ENCODE measurements around the gene ATPAF1.
"Not testable (repeated sequence)": the region's sequence is repeated elsewhere in the genome, so short reads cannot be mapped to it uniquely, and the experiment has no call there.

The ATPAF1 gene, protein sequence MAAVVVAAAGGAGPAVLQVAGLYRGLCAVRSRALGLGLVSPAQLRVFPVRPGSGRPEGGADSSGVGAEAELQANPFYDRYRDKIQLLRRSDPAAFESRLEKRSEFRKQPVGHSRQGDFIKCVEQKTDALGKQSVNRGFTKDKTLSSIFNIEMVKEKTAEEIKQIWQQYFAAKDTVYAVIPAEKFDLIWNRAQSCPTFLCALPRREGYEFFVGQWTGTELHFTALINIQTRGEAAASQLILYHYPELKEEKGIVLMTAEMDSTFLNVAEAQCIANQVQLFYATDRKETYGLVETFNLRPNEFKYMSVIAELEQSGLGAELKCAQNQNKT

DNA sequence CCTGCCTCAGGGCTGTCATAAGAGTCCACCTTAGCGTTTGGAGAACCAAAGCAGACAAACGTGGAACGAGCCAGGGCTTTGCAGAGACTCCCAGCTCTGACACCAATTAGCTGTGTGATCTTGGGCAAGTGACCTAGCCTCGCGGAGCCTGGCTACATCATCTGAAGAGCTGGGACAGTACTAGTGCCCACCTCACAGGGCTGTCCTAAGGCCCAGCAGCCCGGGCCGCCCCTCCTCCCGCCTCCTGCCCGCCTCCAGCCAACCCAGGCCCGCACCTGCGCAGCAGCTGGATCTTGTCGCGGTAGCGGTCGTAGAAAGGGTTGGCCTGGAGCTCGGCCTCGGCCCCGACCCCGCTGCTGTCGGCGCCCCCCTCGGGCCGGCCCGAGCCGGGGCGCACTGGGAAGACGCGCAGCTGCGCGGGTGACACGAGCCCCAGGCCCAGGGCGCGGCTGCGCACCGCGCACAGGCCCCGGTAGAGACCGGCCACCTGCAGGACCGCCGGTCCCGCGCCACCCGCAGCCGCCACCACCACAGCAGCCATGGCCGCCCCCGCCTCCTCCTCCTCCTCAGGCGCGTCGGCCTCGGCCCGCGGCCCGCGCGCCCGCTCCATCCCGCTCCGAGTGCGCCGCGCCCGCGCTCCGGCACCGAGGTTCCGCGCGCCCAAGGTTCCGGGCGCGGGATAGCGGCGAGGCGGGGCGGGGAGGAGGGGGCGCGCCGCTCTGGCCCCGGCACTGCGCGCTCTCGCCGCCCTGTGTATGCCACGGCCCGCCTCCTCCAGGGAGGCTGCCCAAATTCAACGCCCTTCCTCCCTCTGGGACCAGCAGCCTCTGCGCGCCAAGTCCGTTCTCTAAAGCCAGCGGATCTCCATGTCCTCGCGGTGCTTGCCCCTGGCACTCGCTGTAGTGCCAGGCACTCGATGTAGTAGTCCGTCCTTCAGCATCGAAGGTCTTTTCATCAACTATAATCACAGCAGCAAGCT, at the start of gene ATPAF1:
ATPAF1 (minus strand) TSS at position 583 of the 979 bp plus-strand sequence; CDS start at position 541, 42 bp downstream.
- peak; percentile 10 for DNase-seq (ENCODE audit: low read depth)

GRCh38 chr1:46717654-46718053, 49.5 kb upstream of the ATPAF1 start:
- DNase-seq (ENCODE audit: low read depth), result no peak

GRCh38 chr1:46714976-46715375, 46.8 kb upstream of the ATPAF1 start:
- DNase-seq (ENCODE audit: low read depth), result no peak

DNA sequence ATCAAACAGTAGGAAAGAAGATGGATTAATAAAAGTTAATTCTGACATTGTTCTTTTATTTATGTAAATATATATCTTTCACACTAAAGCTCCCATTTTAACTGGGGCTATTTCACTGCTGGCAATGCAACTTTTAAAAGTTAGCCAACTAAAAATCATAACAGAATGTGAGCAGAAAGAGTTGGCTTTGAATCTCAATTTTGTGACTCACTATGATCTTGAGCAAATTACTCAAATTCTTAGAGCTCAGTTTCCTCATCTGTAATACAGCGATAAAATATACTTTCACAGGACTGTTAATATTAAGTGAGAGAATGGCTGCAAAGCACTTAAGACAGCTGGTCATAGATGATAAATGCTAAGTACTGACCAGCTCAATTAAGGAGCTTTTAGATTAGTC, 40.0 kb upstream of the ATPAF1 start:
- no peak for DNase-seq (ENCODE audit: low read depth)

DNA sequence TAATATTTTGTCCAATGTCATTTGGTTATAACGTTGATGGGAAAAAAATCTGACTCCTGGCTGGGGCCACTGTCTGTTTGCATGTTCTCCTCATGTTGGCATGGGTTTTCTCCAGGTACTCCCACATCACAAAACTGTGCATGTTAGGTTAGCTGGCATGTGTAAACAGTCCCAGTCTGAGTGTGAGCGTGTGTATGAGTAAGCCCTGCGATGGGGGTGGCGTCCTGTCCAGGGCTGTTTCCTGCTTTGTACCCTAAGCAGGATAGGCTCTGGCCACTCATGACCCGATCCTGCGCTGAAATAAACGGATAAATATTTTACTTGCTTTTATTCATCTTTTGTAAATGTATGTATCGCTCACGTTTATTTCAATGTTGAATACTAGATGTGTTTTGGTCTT, 37.2 kb upstream of the ATPAF1 start:
- no peak for DNase-seq (ENCODE audit: low read depth)

DNA sequence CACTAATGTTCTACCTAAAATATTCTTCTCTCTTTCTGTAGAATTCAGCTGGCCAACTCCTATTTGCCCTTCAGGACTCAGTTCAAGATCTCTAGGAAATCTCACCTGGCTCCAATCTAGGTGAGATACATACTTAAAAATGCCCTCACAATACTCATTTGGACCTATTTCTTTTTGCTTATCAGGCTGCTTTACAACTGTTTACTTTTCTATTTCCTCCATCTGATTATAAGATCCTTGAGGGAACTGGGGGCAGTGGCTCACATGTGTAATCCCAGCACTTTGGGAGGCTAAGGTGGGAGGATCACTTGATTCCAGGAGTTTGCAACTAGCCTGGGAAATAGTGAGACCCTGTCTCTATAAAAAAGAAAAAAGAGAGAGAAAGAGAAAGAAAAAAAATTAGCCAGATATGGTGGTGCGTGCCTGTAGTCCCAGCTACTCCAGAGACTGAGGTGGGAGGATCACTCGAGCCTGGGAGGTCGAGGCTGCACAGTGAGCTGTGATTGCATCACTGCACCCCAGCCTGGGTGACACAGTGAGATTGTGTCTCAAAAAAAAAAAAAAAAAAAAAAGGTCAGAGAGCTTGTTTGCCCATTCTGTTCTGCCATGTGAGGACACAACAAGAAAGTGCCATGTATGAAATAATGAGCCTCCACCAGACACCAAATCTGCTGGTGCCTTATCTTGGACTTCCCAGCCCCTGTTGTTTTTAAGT, 35.9 kb upstream of the ATPAF1 start:
- no peak for DNase-seq (ENCODE audit: low read depth)

- DNase-seq (ENCODE audit: low read depth), result no peak
Observed at GRCh38 chr1:46699666-46700065, 31.5 kb upstream of the ATPAF1 start.

GRCh38 chr1:46697053-46697452, 28.9 kb upstream of the ATPAF1 start:
- DNase-seq (ENCODE audit: low read depth), result no peak

- not testable (repeated sequence) for DNase-seq (ENCODE audit: low read depth)
Observed at GRCh38 chr1:46694676-46695075, 26.5 kb upstream of the ATPAF1 start.

GRCh38 chr1:46692811-46693770, 24.9 kb upstream of the ATPAF1 start:
- no peak for DNase-seq (ENCODE audit: low read depth)

- DNase-seq (ENCODE audit: low read depth), result no peak
Observed at GRCh38 chr1:46691997-46692790, 24.0 kb upstream of the ATPAF1 start.

DNA sequence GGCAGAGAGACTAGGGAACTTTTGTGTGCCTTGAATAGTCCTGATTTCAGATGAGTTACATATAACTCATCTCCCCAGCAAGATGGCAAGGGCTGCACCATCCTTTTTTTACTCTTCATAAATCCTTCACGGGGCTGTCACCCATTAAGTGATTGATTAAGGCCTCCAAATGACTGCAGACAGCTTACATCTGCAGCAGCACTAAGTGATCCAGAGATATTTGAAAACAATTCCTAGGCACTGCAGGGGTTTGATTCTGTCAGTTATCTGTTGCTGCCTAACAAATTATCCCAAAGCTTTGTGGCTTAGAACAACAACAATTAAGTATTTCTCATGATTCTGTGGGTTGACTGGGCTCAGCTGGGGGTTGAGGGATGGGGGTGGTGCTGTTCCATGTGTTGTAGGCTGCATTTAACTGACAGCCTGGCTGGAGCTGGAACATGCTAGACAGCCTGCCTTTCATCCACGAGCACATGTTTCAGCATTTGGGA, 22.8 kb upstream of the ATPAF1 start:
- no peak for DNase-seq (ENCODE audit: low read depth)

DNA sequence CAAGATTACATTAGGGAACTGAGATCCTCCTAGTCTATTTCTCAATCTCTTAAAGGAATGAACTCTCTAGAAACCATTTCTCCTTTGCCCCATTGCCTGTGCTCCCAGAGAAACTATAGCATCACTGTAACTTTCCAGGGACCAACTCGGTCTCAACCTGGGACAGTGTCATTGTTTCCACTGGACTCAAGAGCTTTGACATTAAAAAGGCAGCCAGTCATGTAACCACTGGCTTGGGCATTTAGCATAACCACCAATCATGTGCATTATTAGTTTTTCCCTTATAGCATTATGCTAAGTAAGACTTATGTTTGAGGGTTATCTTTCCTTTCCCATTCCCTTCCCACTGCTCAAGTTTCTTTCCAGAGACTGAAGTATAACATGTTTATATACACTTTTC, 21.7 kb upstream of the ATPAF1 start:
- no peak for DNase-seq (ENCODE audit: low read depth)

GRCh38 chr1:46689356-46689755, 21.2 kb upstream of the ATPAF1 start:
- no peak for DNase-seq (ENCODE audit: low read depth)

DNA sequence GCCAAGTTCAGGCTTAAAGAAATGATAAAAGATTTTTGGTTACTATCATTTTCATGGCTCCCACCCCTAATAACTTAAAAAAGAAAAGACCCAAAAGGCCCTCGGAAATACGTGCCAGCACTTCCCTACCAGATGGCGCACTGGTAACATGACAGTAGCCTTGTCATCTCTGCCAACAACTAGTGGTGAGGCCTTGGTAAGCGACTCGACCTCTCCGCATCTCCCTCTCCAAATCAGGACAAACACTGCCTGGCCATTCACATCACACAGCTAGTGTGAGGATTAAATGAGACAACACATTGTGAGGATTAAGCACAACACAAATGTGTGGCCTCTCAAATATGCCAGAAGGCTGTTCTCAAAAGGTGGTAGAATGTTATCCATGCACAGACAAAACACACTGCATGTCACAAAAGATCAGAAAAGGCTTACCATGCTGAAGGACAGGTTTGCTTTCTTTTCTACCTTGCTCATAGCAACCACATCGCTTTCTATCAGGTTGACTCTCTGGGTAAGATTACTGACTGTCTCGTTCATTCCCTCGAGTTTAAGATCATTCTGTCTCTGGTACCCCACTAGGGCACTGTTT, 19.9 kb upstream of the ATPAF1 start:
- no peak for DNase-seq (ENCODE audit: low read depth)

DNA sequence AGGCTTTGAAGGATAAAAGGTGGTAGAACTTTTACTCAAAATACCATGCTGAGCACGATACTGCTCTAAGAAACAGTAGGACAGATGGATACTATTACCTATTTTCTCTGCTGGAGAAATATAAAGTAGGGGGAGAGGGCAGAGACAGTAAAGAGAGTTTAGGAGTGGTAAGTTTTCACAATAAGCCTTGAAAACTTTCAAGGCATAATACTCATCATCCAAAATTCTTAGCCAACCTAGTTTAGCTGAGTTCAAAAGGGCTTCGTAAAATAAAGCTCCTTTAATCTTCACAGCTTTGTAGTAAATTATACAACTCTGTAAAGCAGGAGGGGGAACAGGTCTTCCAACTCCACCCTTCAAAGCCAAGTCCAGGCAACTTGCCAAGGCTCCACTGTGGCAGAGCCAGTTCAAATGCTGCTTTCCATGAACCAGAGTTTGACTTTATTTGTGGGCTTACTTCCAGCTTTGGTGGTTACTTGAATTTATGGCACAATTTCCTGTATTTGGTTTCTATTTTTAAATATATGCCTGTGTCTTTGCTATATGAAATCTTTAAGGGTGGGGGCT, 19.0 kb upstream of the ATPAF1 start:
- no peak for DNase-seq (ENCODE audit: low read depth)

DNA sequence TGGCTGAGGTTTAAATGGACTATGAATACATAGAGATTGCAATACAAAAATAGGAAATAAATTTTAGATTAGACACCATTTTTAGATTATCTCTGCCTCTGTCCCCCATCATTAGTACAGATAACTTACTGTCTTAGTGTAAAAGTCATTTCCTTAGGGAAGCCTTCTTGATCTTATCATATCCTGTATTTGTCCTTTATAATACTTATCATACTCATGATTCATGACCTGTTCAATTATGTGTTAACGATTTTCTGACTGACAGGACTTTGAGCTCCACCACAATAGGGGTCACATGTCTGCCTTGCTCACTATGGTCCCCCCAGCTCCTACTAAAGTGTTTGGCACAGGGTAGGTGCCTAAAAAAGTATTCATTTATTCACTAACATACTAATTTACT, 18.1 kb upstream of the ATPAF1 start:
- no peak for DNase-seq (ENCODE audit: low read depth)

GRCh38 chr1:46684670-46685069, 16.5 kb upstream of the ATPAF1 start:
- DNase-seq (ENCODE audit: low read depth), result no peak

DNA sequence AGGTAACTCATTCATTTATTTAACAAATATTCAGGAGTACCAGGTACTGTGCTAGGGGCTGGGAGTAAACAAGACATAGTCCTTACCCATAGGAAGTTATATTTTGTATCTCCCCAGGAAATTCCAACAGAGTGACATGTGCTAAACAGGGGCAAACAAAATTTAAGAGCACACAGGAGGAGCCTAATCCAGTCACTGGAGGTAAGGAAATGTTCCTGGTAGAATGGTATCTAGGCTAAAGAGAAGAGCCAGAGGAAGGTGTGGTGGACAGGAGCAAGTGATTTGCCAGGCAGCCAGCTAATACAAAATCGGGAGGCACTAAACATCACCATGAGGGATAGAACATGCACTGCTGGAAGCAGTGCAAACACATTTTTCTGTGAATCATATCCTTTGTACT, 13.9 kb upstream of the ATPAF1 start:
- DNase-seq (ENCODE audit: low read depth), result no peak
